GM12801 (cell line): ENCODE data around the gene TCF25.

Source experiments
- CTCF ChIP-seq: IDR thresholded peaks from one replicate; pipeline ENCODE4 v1.5.1; 2011; ENCODE audit warnings: control low read depth; ENCODE audit not compliant: insufficient read length; ENCODE audit errors: extremely low read depth

TCF25 gene

GRCh38 chr16:89938175-89938885, 64.9 kb downstream of the TCF25 start:
- no peak for TF ChIP-seq CTCF

- TF ChIP-seq CTCF: no peak
Measured at GRCh38 chr16:89944773-89945172, 71.4 kb downstream of the TCF25 start.

GRCh38 chr16:89945654-89946053, 72.3 kb downstream of the TCF25 start:
- TF ChIP-seq CTCF: no peak

- TF ChIP-seq CTCF: no peak
Measured at GRCh38 chr16:89946515-89946914, 73.1 kb downstream of the TCF25 start.

GRCh38 chr16:89949121-89949742, 75.8 kb downstream of the TCF25 start:
- no peak for TF ChIP-seq CTCF

- TF ChIP-seq CTCF: no peak
Measured at GRCh38 chr16:89949756-89950155, 76.4 kb downstream of the TCF25 start.

GRCh38 chr16:89951509-89951908, 78.1 kb downstream of the TCF25 start:
- TF ChIP-seq CTCF: no peak
